SH-SY5Y (cell line): ENCODE measurements around the gene OCA2.

Experiments used
- GATA2 ChIP-seq: IDR thresholded peaks from 2 replicates; pipeline ENCODE4 v1.6.1; 2011; ENCODE audit warnings: mild to moderate bottlenecking, low read depth, low read length
- GATA3 ChIP-seq: IDR thresholded peaks from 2 replicates; pipeline ENCODE4 v1.6.1; 2011; ENCODE audit warnings: low read depth, mild to moderate bottlenecking, low read length, moderate library complexity

DNA sequence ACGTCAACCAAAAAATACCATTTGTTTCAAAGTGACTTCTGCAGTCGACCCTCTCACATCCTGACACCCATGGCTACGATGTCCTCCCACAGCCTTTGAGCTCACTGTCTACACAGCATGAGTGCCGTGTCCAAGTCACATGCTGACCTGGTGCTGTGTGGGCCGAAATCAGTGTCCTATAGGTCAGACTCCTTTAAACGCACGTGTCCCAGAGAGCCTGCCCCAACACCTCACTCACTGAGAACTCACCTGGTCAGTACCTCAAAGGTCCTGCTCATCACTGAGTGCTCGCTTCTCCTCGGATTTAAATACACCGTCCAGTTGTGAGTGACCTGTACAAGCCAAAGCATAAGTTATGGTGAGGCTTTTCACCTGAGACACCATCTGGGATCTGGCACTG lies 83.3 kb downstream of the OCA2 start:
- no peak for TF ChIP-seq GATA3
- no peak for TF ChIP-seq GATA2
